ENCODE data around the gene GRIK4.

- TF ChIP-seq POLR2A (IDR thresholded peaks at IDR 0.05) = no peak
- TF ChIP-seq CTCF (IDR thresholded peaks at IDR 0.05) = no peak
Observed at GRCh38 chr11:120492486-120492885, 19.1 kb upstream of the GRIK4 start.
